SU-DHL-6 (cell line): ENCODE data around the gene IKZF5.

Source experiments
- CTCF ChIP-seq: fragments of 200-600 bp; sonication (generic); IDR thresholded peaks from one replicate; pipeline ENCODE4 v1.5.1; 2017; ENCODE audit warnings: antibody characterized with exemption, mild to moderate bottlenecking, low read length, moderate library complexity; ENCODE audit not compliant: insufficient read depth, poor library complexity, severe bottlenecking
- EZH2phosphoT487 ChIP-seq: fragments of 200-600 bp; sonication (generic), shearing (Covaris generic); conservative IDR thresholded peaks from 2 replicates; pipeline ENCODE4 v1.6.1; 2018; ENCODE audit warnings: mild to moderate bottlenecking, antibody characterized with exemption, low read length, moderate library complexity, mixed read lengths

GRCh38 chr10:123019264-123019663 lies 10.7 kb upstream of the IKZF5 start:
- TF ChIP-seq CTCF (no peak), EZH2phosphoT487 (no peak)
